GM21515 (cell line): ENCODE data around the gene PRICKLE1.

Experiments
- ATAC-seq: cut with Tn5 transposase; IDR thresholded peaks from one replicate; pipeline ENCODE4 v1.9.1; 2021; ENCODE audit not compliant: unreplicated experiment

Gene PRICKLE1

DNA sequence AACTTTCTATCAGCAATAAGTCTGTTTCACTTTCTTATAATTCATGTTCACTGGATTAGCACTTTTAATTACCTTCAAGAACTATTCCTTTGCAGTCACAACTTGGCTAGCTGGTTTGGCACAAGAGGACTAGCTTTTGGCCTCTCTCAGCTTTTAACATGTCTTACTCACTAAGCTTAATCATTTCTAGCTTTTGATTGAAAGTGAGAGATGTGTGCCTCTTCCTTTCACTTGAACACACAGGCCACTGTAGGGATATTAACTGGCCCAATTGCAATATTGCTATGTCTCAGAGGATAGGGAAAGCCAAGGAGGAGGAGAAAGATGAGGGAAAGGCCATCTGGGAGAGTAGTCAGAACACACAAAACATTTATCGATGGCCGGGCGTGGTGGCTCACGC is 92.7 kb downstream of the PRICKLE1 start:
- no peak for ATAC-seq

DNA sequence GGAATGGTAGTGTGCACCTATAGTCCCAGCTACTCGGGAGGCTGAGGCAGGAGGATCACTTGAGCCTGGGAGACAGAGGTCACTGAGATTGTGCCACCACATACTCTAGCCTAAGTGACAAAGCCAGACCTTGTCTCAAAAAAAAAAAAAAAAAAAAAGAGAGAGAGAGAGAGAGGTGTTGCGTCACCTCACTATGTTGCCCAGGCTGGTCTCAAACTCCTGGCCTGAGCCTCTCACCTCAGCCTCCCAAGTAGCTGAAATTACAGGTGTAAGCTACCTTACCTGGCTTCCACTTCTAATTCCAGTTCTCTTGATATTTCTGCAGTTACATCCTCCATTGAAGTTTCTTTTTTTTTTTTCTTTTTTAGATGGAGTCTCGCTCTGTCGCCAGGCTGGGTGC is 94.3 kb downstream of the PRICKLE1 start:
- no peak for ATAC-seq

GRCh38 chr12:42492267-42492666 is 97.3 kb downstream of the PRICKLE1 start:
- no peak for ATAC-seq

DNA sequence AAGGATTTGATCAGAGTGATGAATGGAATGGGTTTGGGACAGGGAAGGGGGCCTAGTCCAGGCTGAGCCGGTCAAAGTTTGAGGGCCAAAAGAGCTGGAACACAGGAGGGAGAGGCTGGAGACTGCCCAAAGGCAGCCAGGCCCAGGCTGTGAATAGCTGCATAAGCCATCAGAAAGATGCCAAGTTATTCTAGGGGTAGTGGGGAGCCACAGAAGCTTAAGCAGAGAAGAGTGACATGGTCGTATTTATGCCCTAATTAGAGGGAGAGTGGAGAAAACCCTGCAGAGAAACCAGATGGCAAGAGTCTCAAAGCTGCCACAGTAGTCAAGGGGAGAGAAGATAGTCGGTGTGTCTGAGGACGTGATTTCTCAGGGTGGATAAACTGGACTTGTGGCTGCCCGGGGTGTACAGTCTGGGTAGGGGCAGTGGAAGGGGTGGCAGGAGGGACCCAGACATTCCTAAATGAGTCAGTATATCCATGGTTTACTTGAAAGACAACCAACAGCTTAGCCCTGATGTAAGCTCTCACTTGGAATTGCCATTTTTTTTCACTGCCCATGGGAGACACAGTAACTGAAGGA is 99.2 kb downstream of the PRICKLE1 start:
- ATAC-seq = no peak

GRCh38 chr12:42486407-42486806 is 103.1 kb downstream of the PRICKLE1 start:
- ATAC-seq = no peak

DNA sequence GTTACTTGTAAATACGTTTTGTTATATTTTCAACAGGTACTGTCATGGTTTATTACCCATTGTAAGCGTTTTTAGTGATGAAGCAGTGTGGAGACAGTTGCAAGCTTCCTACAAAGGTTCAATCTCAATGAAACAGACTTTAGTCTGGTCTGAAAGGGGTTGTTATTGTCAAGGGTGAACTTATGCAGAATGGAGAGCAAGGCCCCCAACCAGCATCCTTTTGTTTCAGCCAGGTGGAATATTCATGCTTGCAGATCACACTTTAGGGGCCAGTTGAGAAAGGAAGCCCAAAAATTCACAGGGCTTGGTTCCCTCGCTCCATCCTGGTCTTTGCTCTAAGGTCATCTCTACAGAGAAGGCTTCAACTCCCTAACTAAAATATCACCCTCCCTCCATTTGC is 103.7 kb downstream of the PRICKLE1 start:
- ATAC-seq = no peak

DNA sequence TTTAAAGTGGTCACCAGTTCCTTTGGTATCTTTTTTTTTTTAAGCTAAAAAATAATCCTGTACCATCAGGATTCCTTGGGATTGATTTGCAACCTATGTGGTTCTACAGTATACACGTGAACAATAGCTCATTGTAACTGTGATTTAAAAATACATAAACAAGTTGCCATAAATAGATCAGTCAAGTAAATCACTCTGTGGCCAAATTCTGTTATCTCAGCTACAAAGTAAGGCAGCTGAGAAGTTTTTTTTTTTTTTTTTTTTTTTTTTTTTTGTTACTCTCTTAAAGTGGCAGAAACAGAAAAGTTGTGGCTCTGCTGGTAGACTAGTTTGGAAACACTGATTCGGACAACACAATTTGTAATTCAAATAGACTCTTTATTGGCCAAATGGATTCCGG is 104.5 kb downstream of the PRICKLE1 start:
- ATAC-seq = no peak

DNA sequence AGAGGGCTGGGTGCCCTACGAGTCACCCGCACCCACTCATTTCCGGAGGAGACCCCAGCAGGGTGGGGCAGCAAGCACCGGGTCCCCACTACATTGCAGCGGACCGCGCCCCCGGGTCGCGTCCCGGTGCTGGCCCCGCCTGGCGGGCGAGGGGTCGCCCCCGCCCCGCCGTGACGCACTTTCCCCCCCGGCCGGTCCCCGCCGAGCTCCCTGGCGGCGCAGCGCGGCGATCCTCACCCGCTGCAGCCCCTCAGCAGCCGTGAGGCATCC is 106.1 kb downstream of the PRICKLE1 start:
- ATAC-seq = peak; percentile 35

DNA sequence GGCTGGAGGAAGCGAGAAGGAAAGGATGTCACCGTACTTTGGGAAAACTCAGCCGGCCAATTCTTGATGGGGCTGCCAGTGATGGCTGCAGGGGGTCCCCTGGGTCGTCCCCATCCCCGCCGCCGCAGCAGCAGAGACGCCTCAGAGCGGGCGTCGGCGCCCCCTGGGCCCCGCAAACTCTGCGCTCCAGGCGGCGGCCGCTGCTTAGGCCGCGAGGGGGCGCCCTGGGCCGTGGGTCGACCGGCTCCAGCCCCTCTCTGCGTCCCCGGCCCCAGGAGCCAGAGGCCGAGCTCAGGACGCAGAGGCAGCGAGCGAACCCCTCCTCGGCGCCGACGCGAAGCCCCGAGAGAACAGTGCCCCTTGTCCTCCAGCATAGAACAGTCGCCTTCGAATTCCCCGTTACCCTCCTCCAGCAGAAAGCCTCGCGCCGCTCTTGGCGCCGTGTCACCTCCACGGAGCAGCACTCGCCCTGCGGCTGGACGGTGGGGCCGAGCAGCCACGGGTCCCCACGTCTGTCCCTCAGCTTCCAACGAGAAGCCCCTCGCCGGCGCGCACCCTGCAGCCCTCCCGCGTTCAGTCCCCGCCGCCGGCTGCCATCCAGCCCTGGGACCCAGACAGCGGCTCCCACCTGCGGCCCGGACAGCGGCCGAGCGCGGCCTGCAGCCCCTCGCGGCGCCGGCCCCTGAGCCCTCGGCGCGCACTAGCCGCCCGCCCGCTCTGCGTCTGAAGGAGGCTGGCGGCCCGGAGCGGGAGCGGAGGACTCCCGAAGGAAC is 106.6 kb downstream of the PRICKLE1 start:
- ATAC-seq = peak; percentile 79

DNA sequence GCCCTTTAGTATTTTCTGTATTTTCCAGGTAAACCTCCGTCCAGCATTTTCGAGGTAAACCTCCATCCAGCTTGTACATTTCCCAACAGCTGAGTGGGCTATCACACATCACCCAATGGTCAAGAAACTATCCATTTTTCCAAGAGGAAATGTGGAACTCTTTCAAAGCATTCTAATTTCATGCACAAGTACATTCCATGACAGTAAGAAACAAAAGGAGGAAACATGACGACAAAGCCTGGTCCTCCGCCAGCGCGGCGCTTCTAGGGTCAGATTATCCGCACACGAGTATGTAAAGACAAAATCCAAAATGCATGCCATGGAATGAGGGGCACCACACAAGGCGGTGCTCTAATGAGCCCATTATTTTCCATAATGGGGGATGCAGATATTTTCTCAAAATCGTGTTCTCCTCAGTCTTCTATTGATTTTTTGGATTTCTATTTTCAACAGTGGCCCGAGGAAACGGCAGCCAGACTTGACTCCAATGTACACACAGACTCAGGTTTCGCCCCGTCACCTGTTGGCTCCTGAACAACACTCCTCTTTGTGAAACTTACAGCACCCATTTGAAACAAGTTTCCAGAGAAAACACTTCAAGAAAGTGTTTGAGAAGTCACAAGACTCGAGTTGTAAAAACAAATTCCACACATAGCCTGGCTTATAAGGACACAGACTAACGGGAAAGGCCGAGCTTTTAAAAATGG is 107.4 kb downstream of the PRICKLE1 start:
- no peak for ATAC-seq

DNA sequence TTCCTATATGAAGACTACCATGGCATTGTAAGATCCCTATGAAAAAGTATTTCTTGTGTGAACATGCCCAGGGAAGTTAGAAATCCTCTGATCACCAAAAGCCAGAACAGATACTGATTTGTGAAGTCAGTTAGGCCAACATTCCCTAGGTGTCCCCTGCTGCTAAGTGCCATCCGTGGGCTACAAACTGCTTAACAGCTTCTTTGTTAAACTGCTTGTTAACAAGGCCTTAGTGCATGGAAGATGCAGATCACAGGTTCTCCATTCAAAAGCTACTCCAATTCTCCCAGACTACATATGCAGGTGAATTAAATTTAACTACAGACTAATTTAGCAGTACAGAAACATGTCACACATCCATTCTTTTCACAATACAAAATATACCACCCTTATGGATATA is 108.2 kb downstream of the PRICKLE1 start:
- ATAC-seq = no peak

DNA sequence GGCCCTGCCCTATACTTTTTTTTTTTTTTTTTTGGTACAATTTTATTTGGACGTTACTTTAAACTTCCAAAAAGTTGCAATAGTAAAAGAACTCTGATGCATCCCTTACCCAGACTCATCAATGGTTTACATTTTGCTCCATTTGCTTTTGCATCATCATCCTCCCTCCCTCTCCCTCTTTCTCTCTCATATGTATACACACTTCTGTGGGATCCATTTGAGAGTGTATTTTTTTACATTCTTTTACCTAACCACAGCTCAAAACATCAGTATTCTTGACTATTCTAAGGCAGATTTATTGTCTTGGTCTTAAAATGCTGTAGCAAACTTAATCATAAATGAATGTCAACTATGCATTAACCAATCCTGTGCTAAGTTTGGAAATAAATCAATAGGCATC is 111.6 kb downstream of the PRICKLE1 start:
- no peak for ATAC-seq

DNA sequence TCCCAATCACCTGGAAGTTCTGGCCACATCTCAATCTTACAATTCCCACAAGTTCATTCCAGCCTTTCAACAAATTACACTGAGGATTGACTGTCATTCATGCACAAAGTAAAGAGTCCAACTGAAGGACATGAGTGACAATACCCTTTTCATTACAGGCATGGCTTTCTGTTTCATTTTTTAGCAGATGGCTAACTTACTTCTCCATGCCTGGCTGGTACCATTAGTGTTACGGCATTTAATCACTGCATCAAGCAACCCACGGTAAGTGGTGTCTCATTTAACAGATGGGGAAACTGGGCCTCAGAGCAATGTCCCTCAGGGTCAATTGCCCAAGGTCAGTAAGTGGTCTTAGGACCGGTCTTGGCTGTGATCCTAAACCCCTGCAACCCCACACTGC is 114.4 kb downstream of the PRICKLE1 start:
- ATAC-seq = no peak

GRCh38 chr12:42474391-42474790 is 115.2 kb downstream of the PRICKLE1 start:
- no peak for ATAC-seq

GRCh38 chr12:42473561-42473960 is 116.0 kb downstream of the PRICKLE1 start:
- ATAC-seq = no peak

- no peak for ATAC-seq
Measured at GRCh38 chr12:42473130-42473529, 116.4 kb downstream of the PRICKLE1 start.

DNA sequence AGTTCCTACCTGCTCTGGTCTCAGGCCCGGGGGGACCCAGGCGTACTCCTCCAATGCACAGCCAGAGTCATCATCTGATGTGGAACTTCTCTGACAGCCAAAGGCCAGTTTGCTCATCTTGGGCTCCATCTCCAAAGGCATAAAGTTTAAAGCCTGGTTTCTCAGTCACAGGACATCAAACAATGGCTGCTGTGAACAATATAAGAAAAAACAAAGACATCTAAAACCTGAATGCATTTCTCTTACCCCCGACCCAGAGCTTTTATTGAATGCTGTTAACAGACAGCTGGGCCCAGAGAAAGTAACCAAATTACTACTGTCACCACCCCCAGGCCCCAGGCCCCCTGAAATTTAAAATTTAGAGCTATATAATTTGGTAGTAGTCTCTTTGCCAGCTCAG is 117.2 kb downstream of the PRICKLE1 start:
- no peak for ATAC-seq

DNA sequence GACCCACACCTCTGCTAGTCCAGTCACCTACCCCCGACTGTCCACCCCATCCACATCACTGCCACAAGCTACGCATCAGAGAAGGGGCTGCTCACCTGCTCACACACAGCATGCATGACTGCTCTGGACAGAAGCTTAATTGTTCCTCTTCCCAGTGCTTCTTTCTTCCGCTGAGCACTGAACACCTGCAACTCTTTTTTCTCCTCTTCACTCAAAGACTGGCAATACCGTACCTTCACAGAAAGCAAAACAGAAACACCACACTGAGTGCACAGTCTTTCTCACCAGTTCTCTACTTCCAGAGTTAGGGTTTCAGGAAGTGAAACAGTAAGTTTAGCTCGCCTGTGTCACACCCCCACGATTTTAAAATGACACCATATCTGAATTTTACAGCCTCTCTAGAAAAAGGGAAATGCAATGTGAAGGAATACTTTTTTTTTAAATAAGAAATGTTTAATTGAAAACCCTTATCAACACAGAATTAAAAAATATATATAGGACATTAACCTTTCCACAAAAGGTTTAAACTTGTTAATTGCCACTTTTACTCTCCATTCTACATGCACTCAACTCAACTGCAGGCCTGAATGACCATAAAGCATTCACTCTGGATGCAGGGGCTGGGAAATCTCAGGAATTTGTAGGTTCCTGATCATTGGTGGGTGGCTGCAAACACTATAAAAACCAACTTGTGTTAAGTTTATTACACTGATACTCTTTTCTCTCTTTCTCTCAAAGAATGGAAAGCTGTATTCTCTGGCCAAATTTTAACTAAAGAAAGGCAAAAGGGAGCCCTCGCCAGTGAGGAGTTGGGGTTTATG is 120.0 kb downstream of the PRICKLE1 start:
- peak; percentile 98 for ATAC-seq

DNA sequence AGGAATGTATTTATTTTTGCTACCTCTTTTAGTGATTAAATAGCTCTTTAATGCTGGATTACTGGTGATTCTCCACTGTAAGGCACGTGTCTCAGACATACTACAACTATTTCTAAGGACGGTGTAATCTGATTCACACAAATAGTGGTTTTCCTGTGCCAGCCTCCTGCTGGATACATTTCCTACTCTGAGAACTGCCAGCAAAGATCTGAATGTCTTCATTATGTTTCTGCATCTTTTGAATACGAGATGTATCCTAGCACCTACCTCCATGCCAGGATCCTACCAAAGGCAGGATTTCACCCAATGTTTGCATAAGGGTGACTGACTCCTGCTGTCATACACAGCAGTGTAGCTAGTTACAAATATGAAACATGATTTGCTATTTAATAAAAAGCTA is 120.6 kb downstream of the PRICKLE1 start:
- ATAC-seq = no peak

DNA sequence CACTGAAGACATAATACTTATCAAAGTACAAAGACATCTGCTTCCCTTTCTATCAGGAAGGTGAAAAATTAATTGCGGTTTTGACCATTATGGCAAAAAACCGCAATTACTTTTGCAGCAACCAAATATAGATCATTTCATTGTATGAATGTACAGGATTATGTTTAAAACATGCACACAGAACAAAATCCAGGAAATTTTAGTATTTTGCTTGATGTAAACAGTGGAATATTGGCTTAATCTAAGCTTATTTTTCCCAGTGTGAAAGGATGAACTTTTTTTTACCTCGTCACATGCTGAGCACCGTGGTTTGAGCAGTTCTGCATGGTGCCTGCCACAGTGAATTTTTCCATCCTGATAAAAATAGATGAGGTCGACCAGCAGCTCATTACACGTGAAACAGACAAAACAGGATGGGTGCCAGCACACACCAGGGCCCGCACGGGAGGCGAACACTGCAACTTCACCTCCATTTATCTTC is 121.2 kb downstream of the PRICKLE1 start:
- no peak for ATAC-seq

DNA sequence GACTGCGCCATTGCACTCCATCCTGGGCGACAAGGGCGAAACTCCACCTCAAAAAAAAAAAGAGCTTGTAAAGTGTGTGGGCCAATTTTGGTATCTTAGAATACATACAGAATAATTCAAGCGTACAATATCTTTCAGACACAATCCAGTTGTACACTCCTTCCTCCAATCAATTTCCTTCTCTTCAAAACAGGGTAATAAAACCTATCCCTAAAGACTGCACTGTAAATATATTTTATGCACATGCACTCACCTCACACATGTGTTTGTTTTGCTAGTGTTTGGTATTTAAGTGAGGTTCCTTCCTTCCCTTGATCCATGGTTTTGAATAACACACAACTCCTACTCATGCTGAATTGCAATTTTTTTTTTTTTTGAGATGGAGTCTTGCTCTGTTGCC is 125.9 kb downstream of the PRICKLE1 start:
- no peak for ATAC-seq

DNA sequence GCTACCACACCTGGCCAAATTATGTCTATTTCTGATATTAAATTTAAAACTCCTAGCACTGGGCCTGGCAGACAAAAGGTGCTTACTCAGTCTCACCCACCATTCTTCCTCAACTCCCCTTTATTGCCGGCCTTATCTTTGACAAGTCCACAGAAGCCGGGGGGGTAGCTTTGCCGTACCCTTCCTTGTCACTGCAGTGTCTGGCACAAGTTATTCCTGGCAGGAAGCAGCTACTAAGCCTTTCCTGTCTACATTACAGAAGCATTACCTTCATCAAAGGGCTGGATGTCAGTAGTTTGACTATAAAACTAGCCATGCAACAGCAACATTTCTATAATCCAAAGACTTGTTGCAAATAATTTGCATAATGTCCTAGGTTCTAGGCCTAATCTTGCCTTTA is 127.1 kb downstream of the PRICKLE1 start:
- ATAC-seq = no peak
